Keratinocyte (primary cell): ENCODE results near the gene FGF7. TPM values are rescaled to one million over a fixed set of nuclear protein-coding genes. Genes with fewer than 3 reads are reported as not detected.
"Not testable (repeated sequence)": the region's sequence is repeated elsewhere in the genome, so short reads cannot be mapped to it uniquely, and the experiment has no call there.

Experiments used
- DNase-seq: peaks from one replicate; pipeline ENCODE4 v3.0.0-alpha.2; 2011; ENCODE audit warnings: low read depth, missing footprints, low spot score
- FAIRE-seq: peaks from 2 replicates; lab custom pipeline; 2011; peaks lifted over from hg19 to GRCh38; lab: Jason Lieb, UNC
- H2AFZ ChIP-seq: 2 replicates; pipeline ENCODE4 v1.6.0; 2012; ENCODE audit warnings: low read length, control low read depth, inconsistent platforms; ENCODE audit not compliant: control insufficient read depth
- H3K27ac ChIP-seq: 2 replicates; pipeline ENCODE4 v1.5.1; 2011; ENCODE audit warnings: low read length; ENCODE audit not compliant: control insufficient read depth, insufficient read depth
- H3K27me3 ChIP-seq: 3 replicates; pipeline ENCODE4 v1.6.0; 2011; ENCODE audit warnings: low read length; ENCODE audit not compliant: control insufficient read depth, insufficient read depth; ENCODE audit errors: extremely low read depth
- H3K36me3 ChIP-seq, 2 experiments: 2 replicates in 1 of 2; 3 replicates in 1 of 2; pipeline ENCODE4 v1.5.1; 2011; ENCODE audit warnings: low read length in 2 of 2, mild to moderate bottlenecking in 1 of 2; ENCODE audit not compliant: control insufficient read depth in 2 of 2, insufficient read depth in 2 of 2; ENCODE audit errors: extremely low read depth in 1 of 2
- H3K4me1 ChIP-seq: 3 replicates; pipeline ENCODE4 v1.5.1; 2011; ENCODE audit warnings: low read length; ENCODE audit not compliant: control insufficient read depth, insufficient read depth; ENCODE audit errors: extremely low read depth
- H3K4me2 ChIP-seq: 3 replicates; pipeline ENCODE4 v1.6.0; 2011; ENCODE audit warnings: low read depth, low read length; ENCODE audit not compliant: control insufficient read depth, insufficient read depth; ENCODE audit errors: extremely low read depth
- H3K4me3 ChIP-seq, 3 experiments: fragments of 200-600 bp in 1 of 3; sonication (generic) in 1 of 3; 2 replicates in 2 of 3; 3 replicates in 1 of 3; pipeline ENCODE4 v1.5.1; 2011 to 2016; ENCODE audit warnings: low read length in 3 of 3, mild to moderate bottlenecking in 3 of 3, control low read depth in 2 of 3, inconsistent platforms in 1 of 3, low read depth in 1 of 3, mixed read lengths in 1 of 3, mixed run types in 1 of 3, moderate library complexity in 1 of 3; ENCODE audit not compliant: control insufficient read depth in 2 of 3, insufficient read depth in 2 of 3; ENCODE audit errors: extremely low read depth in 1 of 3
- H3K79me2 ChIP-seq: 2 replicates; pipeline ENCODE4 v1.6.0; 2012; ENCODE audit warnings: low read length; ENCODE audit not compliant: control insufficient read depth, insufficient read depth
- H3K9ac ChIP-seq: 3 replicates; pipeline ENCODE4 v1.6.0; 2011; ENCODE audit warnings: low read length; ENCODE audit not compliant: control insufficient read depth, insufficient read depth; ENCODE audit errors: extremely low read depth
- H3K9me1 ChIP-seq: 3 replicates; pipeline ENCODE4 v1.6.0; 2011; ENCODE audit warnings: low read length; ENCODE audit not compliant: control insufficient read depth, insufficient read depth; ENCODE audit errors: extremely low read depth
- H3K9me3 ChIP-seq: 2 replicates; pipeline ENCODE4 v1.5.1; 2012; ENCODE audit warnings: low read depth, low read length; ENCODE audit not compliant: control insufficient read depth
- H4K20me1 ChIP-seq: 3 replicates; pipeline ENCODE4 v1.6.0; 2011; ENCODE audit warnings: low read length; ENCODE audit not compliant: control insufficient read depth, insufficient read depth; ENCODE audit errors: extremely low read depth
- EZH2 ChIP-seq: IDR thresholded peaks from one replicate; pipeline ENCODE4 v1.6.1; 2012; ENCODE audit warnings: inconsistent platforms, mild to moderate bottlenecking, low read length, moderate library complexity
- dilution Hi-C: fragments of 300-500 bp; cut with MboI; formaldehyde crosslinking; loops from one replicate; pipeline ENCODE4 v1.7.0; 2020; ENCODE audit warnings: low sequenced_read_pairs; ENCODE audit not compliant: extremely low pct_ligation_motif_present
- polyA plus RNA-seq, 5 experiments: library from polyadenylated mRNA; depleted of rRNA in 3 of 5; stranded (reverse) in 3 of 5; stranded (forward) in 1 of 5; unstranded in 1 of 5; fragments of >200 nt; gene quantifications; 1 replicate in 1 of 5; 2 replicates in 3 of 5; 3 replicates in 1 of 5; pipeline versions ENCODE4 v1.2.1 to v1.2.3, GENCODE V29; 2011 to 2012; ENCODE audit warnings: missing spikeins in 2 of 5, low read depth in 1 of 5, low replicate concordance in 1 of 5
- TF ChIP-seq, protein P1 (sequence below), 3 experiments: IDR thresholded peaks in 1 of 3; conservative IDR thresholded peaks in 1 of 3; optimal IDR thresholded peaks in 1 of 3; 2 replicates in 2 of 3; 3 replicates in 1 of 3; pipeline versions ENCODE3 to v1.5.1; 2011; ENCODE audit warnings: low read length in 3 of 3, mild to moderate bottlenecking in 3 of 3, moderate library complexity in 2 of 3, control low read depth in 1 of 3, inconsistent platforms in 1 of 3; ENCODE audit not compliant: insufficient read depth in 2 of 3; ENCODE audit errors: extremely low read depth in 1 of 3

Gene FGF7
- polyA plus RNA-seq, 1 donor (not counting 4 experiments of a cell fraction or from before 2014, with no cell fraction given) = not detected

GRCh38 chr15:49468481-49468839 is 45.4 kb downstream of the FGF7 start:
- Histone ChIP-seq H3K9me1 (no peaks in the 10 kb centered on the region), H3K9me3 (no peaks in the 10 kb centered on the region), H3K27me3 (no peaks in the 10 kb centered on the region), H3K36me3 (no peaks in the 10 kb centered on the region), H3K9ac (no peak overlapping the region), H3K4me3 (no peak overlapping the region), H3K79me2 (no peaks in the 10 kb centered on the region), H3K4me1 (no peaks in the 10 kb centered on the region), H2AFZ (no peak overlapping the region), H3K4me2 (no peak overlapping the region), H4K20me1 (no peaks in the 10 kb centered on the region), H3K27ac (no peak overlapping the region)
- DNase-seq (no peak), FAIRE-seq (peak; percentile 32)
- dilution Hi-C loops = no loop called here
- TF ChIP-seq, protein P1, sequence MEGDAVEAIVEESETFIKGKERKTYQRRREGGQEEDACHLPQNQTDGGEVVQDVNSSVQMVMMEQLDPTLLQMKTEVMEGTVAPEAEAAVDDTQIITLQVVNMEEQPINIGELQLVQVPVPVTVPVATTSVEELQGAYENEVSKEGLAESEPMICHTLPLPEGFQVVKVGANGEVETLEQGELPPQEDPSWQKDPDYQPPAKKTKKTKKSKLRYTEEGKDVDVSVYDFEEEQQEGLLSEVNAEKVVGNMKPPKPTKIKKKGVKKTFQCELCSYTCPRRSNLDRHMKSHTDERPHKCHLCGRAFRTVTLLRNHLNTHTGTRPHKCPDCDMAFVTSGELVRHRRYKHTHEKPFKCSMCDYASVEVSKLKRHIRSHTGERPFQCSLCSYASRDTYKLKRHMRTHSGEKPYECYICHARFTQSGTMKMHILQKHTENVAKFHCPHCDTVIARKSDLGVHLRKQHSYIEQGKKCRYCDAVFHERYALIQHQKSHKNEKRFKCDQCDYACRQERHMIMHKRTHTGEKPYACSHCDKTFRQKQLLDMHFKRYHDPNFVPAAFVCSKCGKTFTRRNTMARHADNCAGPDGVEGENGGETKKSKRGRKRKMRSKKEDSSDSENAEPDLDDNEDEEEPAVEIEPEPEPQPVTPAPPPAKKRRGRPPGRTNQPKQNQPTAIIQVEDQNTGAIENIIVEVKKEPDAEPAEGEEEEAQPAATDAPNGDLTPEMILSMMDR (optimal IDR thresholded peaks at IDR 0.05 in 1 of 3, IDR thresholded peaks at IDR 0.05 in 1 of 3, conservative IDR thresholded peaks at IDR 0.05 in 1 of 3; ENCODE audit: extremely low read depth in 1 of 3, insufficient read depth in 2 of 3, low read length in 3 of 3) = no peak
- no peak for TF ChIP-seq EZH2

DNA sequence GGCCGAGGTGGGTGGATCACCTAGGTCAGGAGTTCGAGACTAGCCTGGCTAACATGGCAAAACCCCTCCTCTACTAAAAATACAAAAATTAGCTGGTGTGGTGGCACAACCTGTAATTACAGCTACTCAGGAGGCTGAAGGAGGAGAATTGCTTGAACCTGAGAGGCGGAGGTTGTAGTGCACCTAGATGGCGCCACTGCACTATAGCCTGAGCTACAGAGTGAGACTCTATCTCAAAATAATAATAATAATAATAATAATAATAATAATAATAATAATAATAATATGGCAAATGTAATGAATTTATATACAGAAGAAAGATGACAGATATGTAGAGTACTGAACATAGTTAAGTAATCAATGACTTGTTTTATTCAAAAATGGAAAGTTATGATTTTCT is 48.2 kb downstream of the FGF7 start:
- DNase-seq, H3K4me2 ChIP-seq, H3K36me3 ChIP-seq, H3K9ac ChIP-seq, H3K27ac ChIP-seq, H2AFZ ChIP-seq, H3K4me1 ChIP-seq, FAIRE-seq, H3K9me3 ChIP-seq, H3K4me3 ChIP-seq, H3K27me3 ChIP-seq, H3K9me1 ChIP-seq, H3K79me2 ChIP-seq, H4K20me1 ChIP-seq, dilution Hi-C loops: not testable (repeated sequence)
- TF ChIP-seq, protein P1 (optimal IDR thresholded peaks at IDR 0.05 in 1 of 3, IDR thresholded peaks at IDR 0.05 in 1 of 3, conservative IDR thresholded peaks at IDR 0.05 in 1 of 3; ENCODE audit: extremely low read depth in 1 of 3, insufficient read depth in 2 of 3, low read length in 3 of 3) = peak in 2 of 3 experiments; percentile 58 to 67
